BLaER1 treated with 17β-estradiol and CSF1 and Interleukin-3, amounts not matched to agents 10 nM and 100 nM (cell line): ENCODE results near the gene KCNIP3.

ENCODE experiments used
- H3K27ac ChIP-seq, 11 experiments: shearing (Covaris generic); formaldehyde crosslinking; 2 replicates each; pipeline ENCODE4 v1.8.1; 2022
- H3K27me3 ChIP-seq, 11 experiments: shearing (Covaris generic); formaldehyde crosslinking; 2 replicates each; pipeline ENCODE4 v1.8.1; 2022
- H3K36me3 ChIP-seq, 11 experiments: shearing (Covaris generic); formaldehyde crosslinking; 2 replicates each; pipeline ENCODE4 v1.8.1; 2022
- H3K4me1 ChIP-seq, 10 experiments: shearing (Covaris generic); formaldehyde crosslinking; 2 replicates each; pipeline ENCODE4 v1.8.1; 2022
- H3K4me2 ChIP-seq, 11 experiments: shearing (Covaris generic); formaldehyde crosslinking; 2 replicates each; pipeline ENCODE4 v1.8.1; 2022
- H3K4me3 ChIP-seq, 10 experiments: shearing (Covaris generic); formaldehyde crosslinking; 2 replicates each; pipeline ENCODE4 v1.8.1; 2022
- H3K9ac ChIP-seq, 11 experiments: shearing (Covaris generic); formaldehyde crosslinking; 2 replicates each; pipeline ENCODE4 v1.8.1; 2022
- H3K9me3 ChIP-seq, 11 experiments: shearing (Covaris generic); formaldehyde crosslinking; replicated peaks in 1 of 11; 2 replicates each; pipeline ENCODE4 v1.8.1; 2022
- H4K20me1 ChIP-seq, 11 experiments: shearing (Covaris generic); formaldehyde crosslinking; 2 replicates each; pipeline ENCODE4 v1.8.1; 2022
- Cebpa-rat ChIP-seq, 11 experiments: shearing (Covaris generic); IDR thresholded peaks; 2 replicates each; pipeline ENCODE4 v1.8.1; 2022

The KCNIP3 gene

DNA sequence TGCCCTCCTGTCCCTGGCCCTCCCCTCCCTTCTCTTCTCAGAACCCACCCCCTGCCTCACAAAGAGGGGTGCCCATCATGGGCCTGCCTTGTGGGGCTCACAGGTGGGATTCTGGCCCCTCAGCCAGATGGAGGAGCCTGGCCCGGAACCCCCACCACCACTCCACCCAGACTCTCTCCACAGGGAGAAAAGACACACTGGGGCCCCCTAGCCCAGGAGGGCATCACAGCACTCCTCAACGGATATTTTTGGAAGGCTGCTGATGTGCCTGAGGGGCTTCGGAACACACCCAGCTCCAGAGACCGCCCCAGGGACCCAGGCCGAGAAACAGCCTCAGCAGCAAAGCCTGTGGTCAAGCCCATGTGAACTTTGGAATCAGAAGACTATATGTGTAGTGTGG, 9.9 kb downstream of the KCNIP3 start:
- no peaks in the 10 kb centered on the region for H3K9me3 ChIP-seq
- no peak overlapping the region for H3K27ac ChIP-seq
- H3K36me3 ChIP-seq, result no peaks in the 10 kb centered on the region
- H3K4me2 ChIP-seq, result no peak overlapping the region
- H3K4me3 ChIP-seq, result no peak overlapping the region
- TF ChIP-seq Cebpa-rat (IDR thresholded peaks at IDR 0.05), result no peak
- H4K20me1 ChIP-seq, result peaks cover 0 to 39% (median 14%) of the 10 kb centered on the region in 11 experiments; a peak in 12 of 22 replicates
- no peak overlapping the region for H3K9ac ChIP-seq
- H3K27me3 ChIP-seq, result peaks cover 8 to 30% (median 21%) of the 10 kb centered on the region in 11 experiments; a peak in 20 of 22 replicates
- H3K4me1 ChIP-seq, result peaks cover 15 to 25% (median 21%) of the 10 kb centered on the region in 10 experiments

DNA sequence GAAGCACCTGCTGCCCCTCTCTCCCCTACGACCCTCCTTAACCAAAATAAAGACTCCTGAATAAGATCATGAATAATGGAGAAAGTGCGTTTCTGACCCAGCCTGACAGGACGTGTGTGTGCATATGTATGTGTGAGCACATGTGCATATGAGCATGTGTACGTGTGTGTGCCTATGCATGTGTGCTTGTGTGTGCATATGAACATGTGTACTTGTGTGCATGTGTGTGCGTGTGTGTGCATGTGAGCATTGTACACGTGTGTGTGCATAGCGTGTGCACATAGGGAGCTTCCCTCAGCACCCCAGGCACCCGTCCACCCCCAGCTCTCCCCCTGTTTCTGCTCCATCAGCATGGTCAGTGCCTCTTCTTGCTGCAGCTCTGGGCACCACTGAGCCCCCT, 10.7 kb downstream of the KCNIP3 start:
- Histone ChIP-seq H3K4me1 (peaks cover 7 to 19% (median 17%) of the 10 kb centered on the region in 10 experiments; a peak in 19 of 20 replicates), H3K4me3 (no peak overlapping the region), H3K27ac (no peak overlapping the region), H4K20me1 (peaks cover 0 to 46% (median 14%) of the 10 kb centered on the region in 11 experiments; a peak in 12 of 22 replicates), H3K27me3 (peaks cover 8 to 37% (median 30%) of the 10 kb centered on the region in 11 experiments; a peak in 20 of 22 replicates), H3K36me3 (no peaks in the 10 kb centered on the region), H3K4me2 (no peak overlapping the region), H3K9ac (no peak overlapping the region), H3K9me3 (no peaks in the 10 kb centered on the region)
- TF ChIP-seq Cebpa-rat (IDR thresholded peaks at IDR 0.05), result no peak

GRCh38 chr2:95308426-95308990, 11.4 kb downstream of the KCNIP3 start:
- Histone ChIP-seq H3K4me1 (peaks cover 7 to 19% (median 17%) of the 10 kb centered on the region in 10 experiments; a peak in 19 of 20 replicates), H3K9ac (no peak overlapping the region), H3K9me3 (no peaks in the 10 kb centered on the region), H3K4me2 (no peak overlapping the region), H3K27ac (no peak overlapping the region), H3K4me3 (no peak overlapping the region), H3K36me3 (no peaks in the 10 kb centered on the region), H4K20me1 (peaks cover 0 to 48% (median 14%) of the 10 kb centered on the region in 11 experiments; a peak in 12 of 22 replicates), H3K27me3 (peaks cover 8 to 39% (median 33%) of the 10 kb centered on the region in 11 experiments; a peak in 20 of 22 replicates)
- TF ChIP-seq Cebpa-rat (IDR thresholded peaks at IDR 0.05), result no peak

- Histone ChIP-seq H3K9me3 (no peaks in the 10 kb centered on the region), H4K20me1 (peaks cover 0 to 51% (median 14%) of the 10 kb centered on the region in 11 experiments; a peak in 12 of 22 replicates), H3K4me3 (no peak overlapping the region), H3K9ac (no peak overlapping the region), H3K27ac (no peak overlapping the region), H3K4me1 (peaks cover 7 to 19% (median 17%) of the 10 kb centered on the region in 10 experiments; a peak in 19 of 20 replicates), H3K36me3 (no peaks in the 10 kb centered on the region), H3K4me2 (peak overlapping the region in 9 of 11 experiments; percentile 51 to 84 (median 70); a peak in 15 of 22 replicates), H3K27me3 (peaks cover 8 to 39% (median 33%) of the 10 kb centered on the region in 11 experiments; a peak in 20 of 22 replicates)
- TF ChIP-seq Cebpa-rat (IDR thresholded peaks at IDR 0.05), result no peak
These were observed 12.5 kb downstream of the KCNIP3 start for GRCh38 chr2:95309599-95309998.

DNA sequence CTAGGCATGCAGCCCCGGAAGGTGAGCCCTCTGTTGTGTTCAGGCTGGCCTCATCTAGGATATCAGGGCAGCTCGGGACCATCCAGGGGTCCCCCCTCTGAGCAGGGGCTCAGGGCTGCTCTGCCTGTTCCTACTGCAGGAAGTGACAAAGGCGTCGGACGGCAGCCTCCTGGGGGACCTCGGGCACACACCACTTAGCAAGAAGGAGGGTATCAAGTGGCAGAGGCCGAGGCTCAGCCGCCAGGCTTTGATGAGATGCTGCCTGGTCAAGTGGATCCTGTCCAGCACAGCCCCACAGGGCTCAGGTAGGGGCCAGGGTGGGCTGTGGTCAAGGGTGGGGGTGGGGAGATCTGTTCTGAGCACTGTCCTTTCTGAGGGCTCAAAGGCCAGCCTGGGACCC, 13.1 kb downstream of the KCNIP3 start:
- H3K4me1 ChIP-seq, result peaks cover 7 to 19% (median 17%) of the 10 kb centered on the region in 10 experiments; a peak in 19 of 20 replicates
- no peak for TF ChIP-seq Cebpa-rat (IDR thresholded peaks at IDR 0.05)
- H3K9me3 ChIP-seq, result no peaks in the 10 kb centered on the region
- no peak overlapping the region for H3K4me3 ChIP-seq
- H3K27me3 ChIP-seq, result peaks cover 8 to 39% (median 33%) of the 10 kb centered on the region in 11 experiments; a peak in 20 of 22 replicates
- H3K36me3 ChIP-seq, result no peaks in the 10 kb centered on the region
- no peak overlapping the region; a peak in 1 of 22 replicates for H3K9ac ChIP-seq
- H3K27ac ChIP-seq, result no peak overlapping the region
- peak overlapping the region; percentile 7 to 84 (median 70); a peak in 18 of 22 replicates for H3K4me2 ChIP-seq
- peaks cover 0 to 54% (median 14%) of the 10 kb centered on the region in 11 experiments; a peak in 12 of 22 replicates for H4K20me1 ChIP-seq

- Histone ChIP-seq H4K20me1 (peaks cover 0 to 54% (median 14%) of the 10 kb centered on the region in 11 experiments; a peak in 12 of 22 replicates), H3K36me3 (no peaks in the 10 kb centered on the region), H3K4me2 (peak overlapping the region in 10 of 11 experiments; percentile 7 to 84 (median 70); a peak in 20 of 22 replicates), H3K9ac (no peak overlapping the region), H3K9me3 (no peaks in the 10 kb centered on the region), H3K27ac (no peak overlapping the region), H3K27me3 (peaks cover 8 to 39% (median 33%) of the 10 kb centered on the region in 11 experiments; a peak in 20 of 22 replicates), H3K4me1 (peaks cover 7 to 20% (median 18%) of the 10 kb centered on the region in 10 experiments; a peak in 19 of 20 replicates), H3K4me3 (no peak overlapping the region)
- no peak for TF ChIP-seq Cebpa-rat (IDR thresholded peaks at IDR 0.05)
These were observed 13.5 kb downstream of the KCNIP3 start for GRCh38 chr2:95310651-95311050.

DNA sequence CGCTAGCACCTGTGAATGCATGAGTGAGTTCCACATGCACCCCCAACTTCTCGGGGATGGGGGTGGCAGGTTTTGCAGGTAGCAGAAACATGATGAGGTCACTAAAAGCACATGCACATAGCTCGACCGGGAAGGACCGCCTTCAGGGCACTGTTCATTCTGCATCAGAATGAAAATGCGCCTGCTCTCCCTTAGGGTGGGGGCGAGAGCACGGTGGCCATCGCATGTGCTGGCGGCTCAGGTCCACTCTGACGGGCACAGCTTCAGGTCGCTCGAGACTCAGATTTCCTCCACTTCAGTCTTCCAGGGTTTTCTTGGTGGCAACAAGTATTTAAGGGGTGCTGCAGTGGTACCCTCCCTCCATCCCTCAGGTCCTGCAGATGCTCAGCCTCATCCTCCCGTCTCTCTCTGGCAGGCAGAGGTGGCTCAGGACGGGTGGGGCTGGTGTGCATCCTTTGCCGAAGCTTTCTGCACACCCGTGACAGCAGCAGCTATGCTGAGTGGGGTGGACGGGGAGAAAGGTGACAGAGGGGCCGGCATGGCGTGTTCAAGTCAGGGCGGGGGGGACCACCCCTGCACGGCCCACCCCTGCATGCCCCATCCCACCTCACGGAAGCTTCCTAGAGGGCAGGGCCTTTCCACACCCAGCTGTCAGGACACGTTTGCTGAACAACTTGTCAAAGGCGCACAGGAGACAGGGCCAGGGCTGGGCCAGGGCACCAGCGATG, 14.8 kb downstream of the KCNIP3 start:
- H3K27ac ChIP-seq, result no peak overlapping the region
- no peak overlapping the region for H3K9ac ChIP-seq
- peaks cover 20 to 34% (median 30%) of the 10 kb centered on the region in 10 experiments for H3K4me1 ChIP-seq
- no peak overlapping the region for H3K4me2 ChIP-seq
- H3K27me3 ChIP-seq, result peaks cover 8 to 39% (median 33%) of the 10 kb centered on the region in 11 experiments; a peak in 20 of 22 replicates
- peaks cover 0 to 63% (median 20%) of the 10 kb centered on the region in 11 experiments; a peak in 13 of 22 replicates for H4K20me1 ChIP-seq
- H3K36me3 ChIP-seq, result no peaks in the 10 kb centered on the region
- H3K9me3 ChIP-seq, result no peaks in the 10 kb centered on the region
- no peak for TF ChIP-seq Cebpa-rat (IDR thresholded peaks at IDR 0.05)
- no peak overlapping the region for H3K4me3 ChIP-seq

DNA sequence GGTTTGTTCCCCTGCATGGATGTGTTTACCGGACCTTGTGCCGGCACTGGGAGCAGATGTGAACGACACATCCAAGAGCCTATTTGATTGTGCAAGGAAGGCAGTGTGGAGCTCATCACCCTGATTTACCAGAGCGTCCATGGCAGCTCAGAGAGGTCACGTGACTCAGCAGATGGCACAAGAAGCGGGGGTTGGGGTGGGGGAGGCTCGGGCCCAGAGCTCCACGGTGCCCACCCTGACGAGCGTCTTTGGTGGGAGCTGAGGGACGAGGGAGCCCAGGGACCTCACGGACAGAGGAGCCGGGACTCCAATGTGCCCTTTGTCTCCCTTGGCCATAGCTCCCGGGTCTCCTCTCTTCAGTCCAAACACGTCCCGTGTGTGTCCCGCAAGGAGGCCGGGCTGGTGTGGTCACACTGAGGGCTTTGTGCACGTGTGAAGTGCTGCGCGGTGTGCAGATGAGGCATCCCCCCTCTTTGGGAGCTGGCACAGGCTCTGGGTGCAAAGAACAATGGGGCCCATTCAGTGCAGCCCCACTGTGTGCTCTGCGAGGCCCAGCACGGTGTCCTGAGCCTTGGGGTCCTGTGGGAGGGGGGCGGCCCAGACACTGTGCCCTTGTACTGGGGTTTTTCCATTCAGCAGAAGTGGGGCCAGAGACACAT, 15.5 kb downstream of the KCNIP3 start:
- no peak overlapping the region for H3K27ac ChIP-seq
- peaks cover 0 to 70% (median 20%) of the 10 kb centered on the region in 11 experiments; a peak in 13 of 22 replicates for H4K20me1 ChIP-seq
- H3K4me2 ChIP-seq, result no peak overlapping the region
- H3K36me3 ChIP-seq, result no peaks in the 10 kb centered on the region
- no peak overlapping the region for H3K9ac ChIP-seq
- no peak overlapping the region for H3K4me3 ChIP-seq
- H3K9me3 ChIP-seq, result no peaks in the 10 kb centered on the region
- H3K4me1 ChIP-seq, result peaks cover 25 to 34% (median 31%) of the 10 kb centered on the region in 10 experiments
- H3K27me3 ChIP-seq, result peaks cover 8 to 39% (median 33%) of the 10 kb centered on the region in 11 experiments; a peak in 20 of 22 replicates
- no peak for TF ChIP-seq Cebpa-rat (IDR thresholded peaks at IDR 0.05)
